ENCODE data around the gene DCTN4.
A peak's percentile ranks its signal among the peaks of the same experiment; 100 is the strongest.
"Not testable (repeated sequence)": the region's sequence is repeated elsewhere in the genome, so short reads cannot be mapped to it uniquely, and the experiment has no call there.

DCTN4 gene

GRCh38 chr5:150758531-150759333, at the start of gene DCTN4:
TSS of gene DCTN4 (minus strand) at chr5:150759017. CDS start at chr5:150758993, 24 bp downstream.
- H3K4me3 ChIP-seq (ENCODE audit: low read depth, low read length): peak within 1 kb of the TSS; percentile 78

DNA sequence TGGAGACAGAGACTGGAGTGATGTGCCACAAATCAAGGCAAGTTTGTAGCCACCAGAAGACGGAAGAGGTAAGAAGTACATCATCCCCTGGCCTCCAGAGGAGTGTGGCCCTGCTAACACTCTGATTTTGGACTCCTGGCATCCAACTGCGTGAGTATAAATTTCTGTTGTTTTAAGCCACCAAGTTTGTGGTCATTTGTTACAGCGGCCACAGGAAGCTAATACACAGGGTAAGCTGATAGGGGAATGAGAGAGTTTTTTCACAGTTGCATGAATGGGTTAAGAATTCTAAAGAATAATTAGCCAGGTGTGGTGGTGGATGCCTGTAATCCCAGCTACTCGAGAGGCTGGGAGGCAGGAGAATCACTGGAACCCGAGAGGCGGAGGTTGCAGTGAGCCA, 45.6 kb upstream of the DCTN4 start:
- no peak overlapping the region for H3K4me3 ChIP-seq (ENCODE audit: low read depth, low read length)

GRCh38 chr5:150801117-150801927, 42.5 kb upstream of the DCTN4 start:
- peak overlapping the region; percentile 41 for H3K4me3 ChIP-seq (ENCODE audit: low read depth, low read length)

DNA sequence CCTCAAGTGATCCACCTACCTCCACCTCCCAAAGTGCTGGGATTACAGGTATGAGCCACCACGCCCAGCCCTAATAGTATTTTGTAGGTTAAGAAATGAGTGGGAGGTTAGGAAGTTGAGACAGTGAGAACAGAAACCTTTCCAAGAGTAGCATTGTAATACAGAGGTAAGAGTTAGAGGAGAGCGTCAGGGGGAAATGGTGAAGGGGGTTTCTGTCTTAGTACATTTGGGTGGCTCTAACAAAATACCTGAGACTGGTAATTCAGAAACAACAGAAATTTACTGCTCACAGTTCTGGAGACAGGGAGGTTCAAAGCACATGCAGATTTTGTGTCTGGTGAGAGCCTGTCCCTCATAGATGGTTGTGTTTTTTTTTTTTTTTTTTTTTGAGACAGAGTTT, 38.6 kb upstream of the DCTN4 start:
- H3K4me3 ChIP-seq (ENCODE audit: low read depth, low read length): no peak overlapping the region

DNA sequence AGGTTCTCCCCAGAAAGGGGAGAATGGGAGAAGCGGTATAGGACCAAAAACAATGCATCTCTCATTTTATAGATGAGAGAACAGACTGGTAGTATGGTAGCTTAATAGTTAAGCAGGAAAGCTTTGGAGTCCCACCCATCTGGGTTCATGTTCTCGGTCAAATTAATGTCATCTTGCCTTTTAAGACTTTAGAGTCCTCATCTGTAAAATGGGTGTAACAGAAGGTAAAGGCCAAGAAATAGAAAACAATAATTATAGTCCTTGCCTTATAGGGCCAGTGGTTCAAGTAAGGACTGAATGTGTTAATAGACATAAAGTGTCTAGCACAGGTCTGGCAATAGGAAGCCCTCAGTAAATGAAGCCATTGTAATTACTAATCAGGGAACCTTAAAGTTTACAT, 36.1 kb upstream of the DCTN4 start:
- H3K4me3 ChIP-seq (ENCODE audit: low read depth, low read length): no peak overlapping the region

- not testable (repeated sequence) for H3K4me3 ChIP-seq (ENCODE audit: low read depth, low read length)
These were observed 34.6 kb upstream of the DCTN4 start for GRCh38 chr5:150793423-150793888.

DNA sequence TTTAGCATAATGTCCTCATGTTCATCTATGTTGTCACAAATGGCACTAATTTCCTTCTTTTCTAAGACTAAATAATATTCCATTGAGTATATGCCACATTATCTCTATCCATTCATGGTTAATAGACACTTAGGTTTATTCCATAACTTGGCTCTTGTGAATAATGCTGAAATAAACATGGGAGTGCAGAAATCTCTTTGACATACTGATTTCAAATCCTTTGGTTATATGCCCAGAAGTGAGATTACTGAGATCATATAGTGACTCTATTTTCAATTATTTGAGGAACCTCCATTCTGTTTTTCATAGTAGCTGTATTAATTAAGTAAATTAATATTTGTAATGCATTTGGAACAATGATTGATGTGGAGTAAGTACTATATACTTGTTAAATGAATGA, 32.7 kb upstream of the DCTN4 start:
- H3K4me3 ChIP-seq (ENCODE audit: low read depth, low read length): no peak overlapping the region

GRCh38 chr5:150789943-150790611, 31.3 kb upstream of the DCTN4 start:
- no peak overlapping the region for H3K4me3 ChIP-seq (ENCODE audit: low read depth, low read length)

GRCh38 chr5:150789450-150789849, 30.6 kb upstream of the DCTN4 start:
- H3K4me3 ChIP-seq (ENCODE audit: low read depth, low read length): no peak overlapping the region

- no peak overlapping the region for H3K4me3 ChIP-seq (ENCODE audit: low read depth, low read length)
These were observed 30.2 kb upstream of the DCTN4 start for GRCh38 chr5:150788977-150789376.

DNA sequence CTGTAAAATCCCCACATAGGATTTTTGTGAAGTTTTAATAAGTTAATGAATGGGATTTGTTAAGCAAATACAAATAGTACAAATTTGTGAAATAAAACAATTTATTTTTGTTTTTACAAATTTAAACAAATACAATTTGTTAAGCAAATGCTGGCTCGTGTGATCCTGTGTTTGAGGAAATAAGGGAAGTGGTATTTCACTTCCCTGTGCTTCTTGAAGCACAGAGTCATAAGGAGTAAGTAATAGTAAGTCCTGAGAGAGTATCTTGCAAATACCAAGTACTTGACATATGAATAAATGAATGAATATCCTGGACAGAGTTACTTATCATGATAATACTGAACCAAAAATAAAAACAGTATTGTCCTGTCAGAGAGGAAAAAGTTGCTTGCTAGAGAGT, 28.8 kb upstream of the DCTN4 start:
- H3K4me3 ChIP-seq (ENCODE audit: low read depth, low read length): no peak overlapping the region

- H3K4me3 ChIP-seq (ENCODE audit: low read depth, low read length): no peak overlapping the region
These were observed 28.1 kb upstream of the DCTN4 start for GRCh38 chr5:150786876-150787275.

GRCh38 chr5:150785950-150786349, 27.1 kb upstream of the DCTN4 start:
- no peak overlapping the region for H3K4me3 ChIP-seq (ENCODE audit: low read depth, low read length)

DNA sequence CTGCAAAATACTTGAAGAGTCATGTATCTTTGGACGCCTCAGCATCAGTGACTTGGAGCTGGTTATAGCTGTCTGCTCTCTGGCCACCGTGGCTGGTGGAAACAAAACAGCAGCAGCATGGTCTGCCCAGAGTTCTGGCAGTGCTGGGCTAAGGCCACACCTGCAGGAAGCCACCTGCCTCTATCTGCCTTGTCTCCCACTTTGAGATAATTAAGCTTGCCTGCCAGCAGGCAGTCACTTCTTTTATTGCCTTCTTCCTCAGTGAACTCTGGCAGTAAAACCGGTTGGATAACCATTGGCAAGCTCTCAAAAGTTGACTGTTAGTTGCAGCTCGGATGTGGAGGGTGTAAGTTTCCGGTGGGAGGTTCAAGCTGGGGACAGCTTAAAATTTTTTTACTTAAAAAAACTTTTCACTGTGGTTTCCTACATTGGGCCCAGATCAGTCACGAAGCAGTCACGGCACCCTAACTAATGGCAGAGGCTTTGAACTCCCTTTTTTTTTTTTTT, 24.7 kb upstream of the DCTN4 start:
- no peak overlapping the region for H3K4me3 ChIP-seq (ENCODE audit: low read depth, low read length)

- no peak overlapping the region for H3K4me3 ChIP-seq (ENCODE audit: low read depth, low read length)
These were observed 24.0 kb upstream of the DCTN4 start for GRCh38 chr5:150782850-150783249.

- H3K4me3 ChIP-seq (ENCODE audit: low read depth, low read length): no peak overlapping the region
These were observed 23.1 kb upstream of the DCTN4 start for GRCh38 chr5:150781706-150782614.

DNA sequence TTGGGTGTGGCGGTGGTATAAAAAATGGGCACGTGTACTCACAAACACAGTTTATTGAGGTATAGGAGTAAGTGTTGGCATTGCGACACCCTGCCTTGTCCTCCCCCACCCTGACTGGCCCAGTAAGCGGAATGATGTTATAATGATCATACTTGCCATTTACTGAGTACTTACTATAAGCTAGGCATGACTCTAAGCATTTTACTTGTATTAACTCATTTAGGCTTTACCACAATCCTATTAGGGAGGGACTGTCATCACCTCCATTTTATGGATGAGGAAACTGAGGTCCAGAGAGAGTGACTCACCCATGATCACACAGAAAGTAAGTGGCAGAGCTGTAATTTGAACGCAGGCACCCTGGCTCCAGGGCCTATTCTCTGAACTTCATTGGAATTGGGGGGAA, 22.0 kb upstream of the DCTN4 start:
- H3K4me3 ChIP-seq (ENCODE audit: low read depth, low read length): no peak overlapping the region

GRCh38 chr5:150780187-150780692, 21.4 kb upstream of the DCTN4 start:
- no peak overlapping the region for H3K4me3 ChIP-seq (ENCODE audit: low read depth, low read length)

GRCh38 chr5:150779397-150780186, 20.8 kb upstream of the DCTN4 start:
- H3K4me3 ChIP-seq (ENCODE audit: low read depth, low read length): peak overlapping the region; percentile 72

Measured in iPS-11a (cell line).